ENCODE data around the gene MDM4. TPM values are rescaled to one million over a fixed set of nuclear protein-coding genes. Genes with fewer than 3 reads are reported as not detected.

MDM4 gene
- total and polyA plus RNA-seq, 2 donors (not counting 3 experiments of a cell fraction or from before 2014, with no cell fraction given): 11.7 to 67.0 TPM

DNA sequence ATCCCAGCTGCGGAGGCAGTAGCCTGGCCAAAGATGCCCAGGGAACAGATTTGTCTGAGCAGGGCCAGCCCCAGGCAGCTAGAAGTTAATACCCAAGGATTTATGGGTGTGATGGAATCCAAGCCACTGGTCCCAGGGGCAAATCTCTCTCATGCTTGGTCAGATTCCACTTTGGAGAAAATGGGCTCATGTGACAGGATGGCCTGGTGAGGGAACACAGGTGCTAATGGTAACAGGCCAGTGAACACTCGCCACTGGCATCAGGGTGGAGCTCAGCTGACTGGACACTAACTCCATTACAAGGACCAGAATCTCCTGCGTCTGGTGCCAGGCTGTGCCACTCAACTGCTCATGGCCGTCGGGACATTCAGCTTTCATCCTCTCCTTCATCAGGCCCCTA, 12.0 kb downstream of the MDM4 start:
- H3K4me1 ChIP-seq (ENCODE audit: control insufficient read depth, extremely low read depth, insufficient read depth, low read length): no peaks in the 10 kb centered on the region
- TF ChIP-seq MYC (IDR thresholded peaks at IDR 0.05; ENCODE audit: low read depth, low read length) (no peak), JUN (IDR thresholded peaks at IDR 0.05; ENCODE audit: borderline replicate concordance, insufficient read depth, insufficient read length, low read depth) (no peak), GATA2 (IDR thresholded peaks at IDR 0.05; ENCODE audit: insufficient read depth, insufficient read length, low read depth, low read length) (no peak), FOS (IDR thresholded peaks at IDR 0.05; ENCODE audit: borderline replicate concordance, insufficient read depth, low read length) (no peak)
- intact Hi-C loops (cut with micrococcal nuclease) (no loop called here), dilution Hi-C loops (cut with MboI; ENCODE audit: extremely low pct_ligation_motif_present, low sequenced_read_pairs) (no loop called here)
- no TSS peak for BruUV-seq (replicated peaks)
- H3K4me2 ChIP-seq (ENCODE audit: insufficient read depth, low read length): no peak overlapping the region
- H4K20me1 ChIP-seq (replicated peaks; ENCODE audit: control insufficient read depth, extremely low read depth, insufficient read depth, low read length): no peaks in the 10 kb centered on the region
- H3K27ac ChIP-seq (ENCODE audit: insufficient read depth, low read depth, low read length): no peak overlapping the region
- ChIA-PET CTCF (interaction anchor here (1.4 to 2.2 kb wide), 2 partner anchors 25 to 279 kb away, joined by 3 to 12 read pairs; no protein-coding TSS in a partner anchor), POLR2A (no interaction called here)
- H3K36me3 ChIP-seq (ENCODE audit: control insufficient read depth in 2 of 2, extremely low read depth in 1 of 2, insufficient read depth in 2 of 2, low read length in 2 of 2): peaks cover 10 to 27% of the 10 kb centered on the region in 2 experiments
- no peaks in the 10 kb centered on the region for H3K9me1 ChIP-seq (replicated peaks; ENCODE audit: control insufficient read depth, extremely low read depth, insufficient read depth, low read length)
- DNase-seq (ENCODE audit: low read depth, low spot score) (no peak), FAIRE-seq (no peak)
- no peak overlapping the region for H3K9ac ChIP-seq (replicated peaks; ENCODE audit: extremely low read depth, insufficient read depth, low read length)
- no peaks in the 10 kb centered on the region for H3K27me3 ChIP-seq (ENCODE audit: control insufficient read depth in 2 of 2, insufficient read depth in 2 of 2, low read length in 2 of 2)
- no peaks in the 10 kb centered on the region for H3K9me3 ChIP-seq (replicated peaks; ENCODE audit: control insufficient read depth, insufficient read depth, low read length)
- peaks cover 14% of the 10 kb centered on the region for H3K79me2 ChIP-seq (ENCODE audit: control insufficient read depth, insufficient read depth, low read length)
- H3K4me3 ChIP-seq (replicated peaks in 1 of 3; ENCODE audit: insufficient read depth in 1 of 3, low read depth in 1 of 3, low read length in 3 of 3): no peak overlapping the region
- H2AFZ ChIP-seq (ENCODE audit: low read depth, low read length): no peak overlapping the region

GRCh38 chr1:204528677-204529076, 12.5 kb downstream of the MDM4 start:
- Histone ChIP-seq H2AFZ (ENCODE audit: low read depth, low read length) (no peak overlapping the region), H3K4me1 (ENCODE audit: control insufficient read depth, extremely low read depth, insufficient read depth, low read length) (no peaks in the 10 kb centered on the region), H3K27ac (ENCODE audit: insufficient read depth, low read depth, low read length) (no peak overlapping the region), H3K9me3 (replicated peaks; ENCODE audit: control insufficient read depth, insufficient read depth, low read length) (no peaks in the 10 kb centered on the region), H3K79me2 (ENCODE audit: control insufficient read depth, insufficient read depth, low read length) (peaks cover 10% of the 10 kb centered on the region), H4K20me1 (replicated peaks; ENCODE audit: control insufficient read depth, extremely low read depth, insufficient read depth, low read length) (no peaks in the 10 kb centered on the region), H3K36me3 (ENCODE audit: control insufficient read depth in 2 of 2, extremely low read depth in 1 of 2, insufficient read depth in 2 of 2, low read length in 2 of 2) (peaks cover 10 to 27% of the 10 kb centered on the region in 2 experiments), H3K4me2 (ENCODE audit: insufficient read depth, low read length) (no peak overlapping the region), H3K4me3 (replicated peaks in 1 of 3; ENCODE audit: insufficient read depth in 1 of 3, low read depth in 1 of 3, low read length in 3 of 3) (no peak overlapping the region), H3K9me1 (replicated peaks; ENCODE audit: control insufficient read depth, extremely low read depth, insufficient read depth, low read length) (no peaks in the 10 kb centered on the region), H3K27me3 (ENCODE audit: control insufficient read depth in 2 of 2, insufficient read depth in 2 of 2, low read length in 2 of 2) (no peaks in the 10 kb centered on the region), H3K9ac (replicated peaks; ENCODE audit: extremely low read depth, insufficient read depth, low read length) (no peak overlapping the region)
- ChIA-PET CTCF (interaction anchor here (1.4 to 2.2 kb wide), 2 partner anchors 25 to 278 kb away, joined by 3 to 12 read pairs; no protein-coding TSS in a partner anchor), POLR2A (no interaction called here)
- BruUV-seq (replicated peaks): no TSS peak
- DNase-seq (ENCODE audit: low read depth, low spot score): no peak
- dilution Hi-C loops (cut with MboI; ENCODE audit: extremely low pct_ligation_motif_present, low sequenced_read_pairs): no loop called here
- no peak for TF ChIP-seq MAX (IDR thresholded peaks at IDR 0.05; ENCODE audit: insufficient read depth, insufficient read length)
- no peak for TF ChIP-seq CTCF (IDR thresholded peaks at IDR 0.05; ENCODE audit: extremely low read depth in 1 of 2, insufficient read depth in 1 of 2, low read depth in 1 of 2, low read length in 2 of 2)
- no peak for TF ChIP-seq MYC (IDR thresholded peaks at IDR 0.05; ENCODE audit: low read depth, low read length)
- TF ChIP-seq JUN (IDR thresholded peaks at IDR 0.05; ENCODE audit: borderline replicate concordance, insufficient read depth, insufficient read length, low read depth): no peak
- no peak for TF ChIP-seq POLR2A (IDR thresholded peaks at IDR 0.05; ENCODE audit: low read depth, low read length)
- TF ChIP-seq GATA2 (IDR thresholded peaks at IDR 0.05; ENCODE audit: insufficient read depth, insufficient read length, low read depth, low read length): no peak
- intact Hi-C loops (cut with micrococcal nuclease): no loop called here
- no peak for FAIRE-seq

All from endothelial cell of umbilical vein (primary cell).